ENCODE measurements around the gene OR52A1.
"Not testable (repeated sequence)": the region's sequence is repeated elsewhere in the genome, so short reads cannot be mapped to it uniquely, and the experiment has no call there.

OR52A1 gene

DNA sequence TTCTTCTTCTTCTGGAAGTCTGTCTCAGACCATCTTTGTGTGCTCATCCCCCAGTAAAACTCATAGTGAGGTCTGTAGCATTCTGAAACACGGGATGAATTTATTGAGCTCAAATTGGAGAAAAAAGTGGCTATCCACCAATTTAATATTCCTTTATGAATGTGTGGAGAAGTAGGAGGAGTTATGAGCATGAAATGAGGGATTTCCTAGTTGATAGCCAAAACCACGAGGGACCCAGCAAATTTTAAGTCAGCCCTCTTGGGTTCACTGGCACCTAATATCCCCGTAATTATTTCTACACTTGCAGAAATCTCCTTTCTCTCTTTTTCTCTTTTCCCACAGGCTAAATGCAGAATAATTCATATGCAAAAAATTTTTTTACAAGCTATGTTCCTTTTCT lies at the start of gene OR52A1:
Gene OR52A1, minus strand, starts transcription at position 101 of the 400 bp plus-strand sequence. CDS start 2,388 bp downstream, outside the sequence.
- DNase-seq, result no peak

DNA sequence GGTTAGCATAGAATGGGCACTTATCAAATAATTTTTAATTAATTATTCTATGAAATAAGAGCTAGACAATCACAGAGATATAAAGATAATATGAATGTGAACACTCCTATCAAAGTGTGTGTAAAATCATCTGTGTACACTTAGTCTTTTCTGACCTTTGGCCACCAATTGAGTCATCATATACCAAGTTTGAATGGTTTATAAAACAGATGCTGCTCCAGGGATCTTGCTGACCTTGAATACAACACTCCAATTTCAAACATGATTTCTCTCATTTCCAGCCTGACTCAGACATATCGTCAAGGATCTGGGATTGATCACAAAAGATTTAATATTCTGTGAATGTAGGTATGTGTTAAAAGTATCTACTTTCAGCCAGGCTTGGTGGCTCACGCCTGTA lies 48.8 kb upstream of the OR52A1 start:
- no peak for DNase-seq

DNA sequence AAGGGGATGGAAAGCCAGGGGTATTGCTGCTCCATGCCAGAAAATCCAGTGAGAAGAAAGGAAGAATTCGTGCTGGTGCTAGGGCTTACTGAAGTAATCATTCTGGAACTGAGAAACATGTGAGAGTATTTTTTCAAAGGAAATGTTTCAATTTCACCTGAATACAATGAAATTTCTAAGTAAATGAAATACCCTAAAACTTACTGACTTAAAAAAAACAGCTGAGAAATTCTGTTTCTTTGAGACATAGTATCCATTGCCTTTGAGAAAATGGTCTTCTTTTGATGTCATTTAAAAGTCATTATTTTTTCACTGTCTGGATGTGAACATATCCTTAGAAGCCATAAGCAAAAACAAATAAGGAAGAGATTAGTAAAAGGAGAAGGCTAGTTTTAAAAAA lies 46.0 kb upstream of the OR52A1 start, which contains the start of gene OR51V1:
Gene OR51V1, minus strand, starts transcription at position 101 of the 400 bp plus-strand sequence. Its CDS starts 0 bp downstream, at position 101.
- DNase-seq, result no peak

DNA sequence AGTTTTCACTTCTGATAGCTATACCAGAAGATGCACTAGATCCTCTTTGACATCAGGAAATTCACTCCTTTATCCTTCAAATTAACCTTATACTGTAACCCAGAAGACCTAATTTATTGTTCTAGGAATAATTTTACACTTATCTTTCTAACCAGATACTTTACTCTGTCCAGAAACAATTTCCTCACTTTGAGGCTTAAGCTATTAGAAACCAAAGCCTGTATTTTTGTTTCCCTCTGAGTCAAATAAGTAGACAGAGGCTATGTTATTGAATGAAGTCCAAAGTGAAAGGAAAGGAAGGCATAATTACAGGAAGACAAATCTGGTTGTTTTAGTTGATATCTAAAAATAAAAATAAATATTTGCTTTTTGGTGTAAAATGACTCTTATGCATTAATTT lies 43.7 kb upstream of the OR52A1 start:
- no peak for DNase-seq

DNA sequence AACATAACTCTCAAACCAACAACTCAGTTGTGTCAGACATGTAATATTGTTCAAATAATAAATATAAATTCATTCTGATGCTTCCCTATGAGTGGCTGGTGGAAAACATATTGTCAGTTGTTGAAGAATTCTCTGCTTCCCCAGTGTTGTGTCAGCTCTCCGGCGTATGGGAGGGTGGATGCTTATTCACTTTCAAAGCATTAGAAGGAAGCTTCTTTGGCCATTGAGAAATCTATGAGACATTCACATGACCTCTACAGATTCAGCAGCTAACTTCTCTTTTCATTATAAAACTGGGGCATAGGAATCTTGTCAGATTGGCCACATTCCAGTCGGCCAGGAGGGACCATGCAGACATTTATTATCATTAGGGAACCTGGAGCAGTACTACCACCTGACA lies 43.0 kb upstream of the OR52A1 start:
- DNase-seq, result no peak

DNA sequence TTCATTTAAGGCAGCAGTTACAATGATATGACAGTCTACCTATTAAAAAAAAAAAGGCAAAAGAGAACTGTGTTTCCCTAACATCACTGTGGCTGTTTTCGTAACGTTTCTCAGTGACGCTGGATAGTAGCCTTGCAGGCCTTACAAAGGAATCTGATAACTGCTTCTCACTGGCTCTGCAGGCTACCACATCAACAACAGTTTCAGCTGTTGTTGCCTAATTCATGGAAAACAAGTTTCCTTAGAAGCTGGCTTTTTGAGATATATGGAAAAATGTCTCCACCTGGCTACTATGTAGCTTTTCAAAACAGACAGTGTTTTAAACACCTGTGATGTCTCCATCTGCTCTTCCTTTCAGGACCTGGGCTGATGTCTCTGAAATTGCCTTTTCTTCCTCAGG lies 42.2 kb upstream of the OR52A1 start:
- DNase-seq, result no peak

DNA sequence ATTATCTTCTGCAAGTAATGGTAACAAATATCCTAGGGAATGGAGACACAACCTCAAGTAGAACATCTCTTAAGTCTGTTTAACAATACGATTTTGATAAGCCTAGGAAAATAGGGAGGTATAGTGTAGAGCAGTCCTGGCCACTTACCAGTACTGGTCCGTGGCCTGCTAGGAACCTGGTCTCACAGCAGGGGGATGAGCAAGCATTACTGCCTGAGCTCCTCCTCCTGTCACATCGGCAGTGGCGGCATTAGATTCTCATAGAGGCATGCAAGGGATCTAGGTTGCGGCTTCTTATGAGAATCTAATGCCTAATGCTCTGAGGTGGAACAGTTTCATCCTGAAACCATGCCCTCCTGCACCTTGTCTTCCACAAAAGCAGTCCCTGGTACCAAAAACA lies 41.5 kb upstream of the OR52A1 start:
- no peak for DNase-seq

DNA sequence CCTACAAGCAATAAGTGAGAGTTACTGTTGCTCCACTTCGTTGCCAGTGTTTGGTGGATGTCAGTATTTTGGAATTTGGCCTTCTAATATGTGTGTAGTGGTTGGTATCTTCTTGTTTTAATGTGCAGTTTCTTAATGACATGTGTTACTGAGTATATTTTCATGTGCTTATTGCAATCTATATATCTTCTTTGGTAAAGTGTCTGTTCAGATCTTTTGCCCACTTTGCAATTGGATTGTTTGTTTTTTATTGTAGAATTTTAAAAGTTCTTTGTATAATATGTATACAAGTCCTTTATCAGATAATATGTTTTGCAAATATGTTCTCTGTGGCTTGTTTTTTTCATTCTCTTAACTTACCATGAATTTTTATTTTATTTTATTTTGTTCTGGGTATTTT lies 38.2 kb upstream of the OR52A1 start:
- DNase-seq, result no peak

DNA sequence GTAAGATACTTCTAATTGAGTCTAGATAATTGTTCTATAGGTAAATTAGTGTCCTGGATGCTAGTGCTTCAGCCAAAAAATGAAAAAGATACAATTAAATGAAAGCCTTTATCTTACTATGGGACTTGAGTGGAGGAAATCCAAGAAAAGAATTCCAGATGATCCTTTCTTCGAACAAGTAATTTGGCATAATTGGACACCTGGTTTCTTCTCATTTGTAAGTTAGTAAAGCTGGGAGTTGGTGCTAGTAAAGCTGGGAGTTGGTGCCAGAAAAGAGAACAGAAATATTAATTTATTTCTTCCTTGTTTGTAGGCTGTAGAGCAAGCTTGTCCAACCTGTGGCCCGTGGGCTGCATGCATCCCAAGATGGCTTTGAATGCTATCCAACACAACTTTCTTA lies 33.6 kb upstream of the OR52A1 start:
- no peak for DNase-seq

DNA sequence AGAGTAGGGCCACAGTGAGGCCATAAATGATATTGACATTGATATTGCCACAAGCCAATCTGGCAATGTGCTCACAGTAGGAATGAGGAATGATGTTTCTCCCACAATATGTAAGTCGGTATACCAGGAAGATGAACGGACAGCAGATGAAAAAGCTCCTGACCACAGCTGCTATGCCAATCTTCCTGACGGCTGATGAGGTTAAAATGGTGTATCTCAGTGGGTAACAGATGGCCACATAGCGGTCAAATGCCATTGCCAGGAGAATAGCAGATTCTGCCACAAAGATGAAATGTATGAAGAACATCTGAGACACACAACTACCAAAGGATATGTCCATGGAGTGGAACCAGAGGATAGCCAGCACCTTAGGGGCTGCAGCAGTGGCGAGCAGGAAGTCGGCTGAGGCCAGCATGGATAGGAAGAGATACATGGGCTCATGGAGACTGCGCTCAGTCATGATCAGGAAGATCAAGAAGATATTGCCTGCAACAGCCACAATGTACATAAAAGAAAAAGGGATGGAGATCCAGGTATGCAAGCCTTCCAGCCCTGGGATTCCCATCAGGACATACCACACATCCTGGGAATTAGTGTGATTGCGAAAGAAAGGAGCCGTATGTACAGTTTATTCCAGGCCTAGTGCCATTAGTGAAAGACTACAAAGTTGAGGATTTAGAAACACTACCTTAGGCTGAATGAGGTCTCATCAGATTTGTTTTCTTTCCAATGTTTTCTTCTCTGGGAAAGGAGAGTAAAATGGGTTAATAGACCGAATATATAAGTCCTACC lies 23.7 kb upstream of the OR52A1 start:
- DNase-seq, result no peak

DNA sequence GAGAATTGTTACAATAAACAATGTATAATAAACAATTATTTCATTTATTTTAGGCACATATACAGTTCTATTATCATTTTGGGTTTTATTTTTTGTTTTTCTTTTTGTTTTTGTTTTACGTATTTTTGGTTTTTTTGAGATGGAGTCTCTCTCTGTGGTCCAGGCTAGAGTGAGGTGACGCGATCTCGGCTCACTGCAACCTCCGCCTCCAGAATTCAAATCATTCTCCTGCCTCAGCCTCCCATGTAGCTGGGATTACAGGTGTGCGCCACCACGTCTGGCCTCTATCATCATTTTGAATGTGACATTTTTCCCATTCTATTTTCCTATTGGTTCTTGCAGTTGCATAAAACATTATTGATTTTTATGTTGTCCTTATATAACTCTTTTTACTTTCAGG lies 20.4 kb upstream of the OR52A1 start:
- DNase-seq, result no peak

DNA sequence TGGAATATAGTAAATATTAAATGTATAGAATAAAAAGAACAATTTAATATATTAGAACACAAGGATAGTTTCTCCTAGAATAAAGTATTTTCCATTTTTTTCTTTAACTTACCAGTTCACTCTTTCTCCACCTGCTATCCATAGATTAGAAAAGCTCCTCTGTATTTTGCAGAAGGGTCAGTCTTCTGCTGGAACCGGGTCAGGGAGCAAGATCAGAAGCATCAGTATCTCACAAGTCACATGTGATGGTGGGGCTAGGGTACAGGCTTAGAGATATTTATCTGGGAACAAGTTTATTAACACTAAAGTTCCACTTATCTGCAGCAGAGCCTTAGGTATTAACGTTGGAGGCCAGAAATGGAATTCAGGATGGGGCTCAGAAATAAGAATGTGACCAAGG lies 17.3 kb upstream of the OR52A1 start:
- DNase-seq, result no peak

DNA sequence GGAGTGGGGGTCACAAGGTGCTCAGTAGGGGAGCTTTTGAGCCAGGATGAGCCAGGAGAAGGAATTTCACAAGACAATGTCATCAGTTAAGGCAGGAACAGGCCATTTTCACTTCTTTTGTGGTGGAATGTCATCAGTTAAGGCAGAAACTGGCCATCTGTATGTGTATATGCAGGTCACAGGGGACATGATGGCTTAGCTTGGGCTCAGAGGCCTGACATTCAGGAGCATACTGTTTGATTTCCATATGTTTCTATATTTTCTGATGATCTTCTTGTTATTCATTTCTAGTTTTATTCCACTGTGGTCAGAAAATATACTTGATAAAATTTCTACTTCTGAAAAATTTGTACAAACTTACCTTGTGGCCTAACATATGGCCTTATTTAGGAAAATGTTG lies 11.3 kb upstream of the OR52A1 start:
- DNase-seq, result not testable (repeated sequence)

DNA sequence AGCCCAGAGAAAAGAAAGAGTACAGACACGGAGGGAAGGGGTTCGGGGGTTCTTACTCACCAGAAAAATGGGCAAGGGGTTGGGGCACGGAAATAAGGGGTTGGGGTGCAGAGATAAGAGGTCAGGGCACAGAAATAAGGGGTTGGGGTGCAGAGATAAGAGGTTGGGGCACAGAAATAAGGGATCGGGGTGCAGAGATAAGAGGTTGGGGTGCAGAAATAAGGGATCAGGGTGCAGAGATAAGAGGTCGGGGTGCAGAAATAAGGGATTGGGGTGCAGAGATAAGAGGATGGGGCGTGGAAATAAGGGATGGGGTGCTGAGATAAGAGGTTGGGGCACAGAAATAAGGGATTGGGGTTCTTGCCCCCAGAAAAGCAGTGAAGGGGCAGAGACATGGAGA lies 10.2 kb upstream of the OR52A1 start:
- DNase-seq, result not testable (repeated sequence)

DNA sequence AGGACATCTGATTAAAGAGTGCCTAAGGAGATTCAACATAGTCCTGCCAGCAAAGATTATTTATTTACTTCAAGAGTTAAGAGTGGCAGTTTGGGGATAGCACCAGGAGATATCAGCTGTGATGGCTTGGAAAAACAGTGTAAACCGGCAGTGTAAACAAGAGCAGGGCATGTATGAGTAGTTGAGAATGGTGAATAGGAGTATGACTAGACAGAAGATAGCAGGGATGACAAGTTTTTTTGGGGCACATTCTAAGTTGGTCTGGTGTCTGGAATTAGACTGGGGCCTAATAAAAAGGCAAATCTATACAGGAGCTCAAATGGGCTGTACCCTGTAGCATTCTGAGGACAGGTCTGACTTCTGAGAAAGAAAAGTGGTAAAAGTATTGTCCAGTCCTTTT lies 6.5 kb upstream of the OR52A1 start:
- not testable (repeated sequence) for DNase-seq

DNA sequence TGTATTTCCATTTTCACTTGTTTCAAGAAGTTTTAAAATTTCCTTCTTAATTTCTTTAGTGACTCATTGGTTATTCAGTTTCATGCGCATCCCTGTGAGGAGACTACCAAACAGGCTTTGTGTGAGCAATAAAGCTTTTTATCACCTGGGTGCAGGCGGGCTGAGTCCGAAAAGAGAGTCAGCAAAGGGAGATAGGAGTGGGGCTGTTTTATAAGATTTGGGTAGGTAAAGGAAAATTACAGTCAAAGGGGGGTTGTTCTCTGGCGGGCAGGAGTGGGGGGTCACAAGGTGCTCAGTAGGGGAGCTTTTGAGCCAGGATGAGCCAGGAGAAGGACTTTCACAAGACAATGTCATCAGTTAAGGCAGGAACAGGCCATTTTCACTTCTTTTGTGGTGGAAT lies 5.7 kb upstream of the OR52A1 start:
- not testable (repeated sequence) for DNase-seq

DNA sequence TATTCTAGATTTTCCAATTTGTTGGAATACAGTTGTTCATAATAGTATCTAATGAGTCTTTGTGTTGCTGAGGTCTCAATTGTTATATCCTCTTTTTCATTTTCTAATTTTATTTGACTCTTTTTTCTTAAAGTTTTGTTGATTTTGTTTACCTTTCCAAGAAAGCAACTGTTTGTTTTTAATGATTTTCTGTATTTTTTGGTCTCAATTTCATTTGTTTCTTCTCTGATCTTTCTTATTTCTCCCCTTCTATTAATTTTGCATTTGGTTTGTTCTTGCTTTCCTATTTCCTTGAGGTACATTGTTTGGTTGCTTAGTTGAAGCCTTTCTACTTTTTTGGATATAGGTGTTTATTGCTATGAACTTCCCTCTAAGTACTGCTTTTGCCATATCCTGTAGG lies 5.2 kb upstream of the OR52A1 start:
- no peak for DNase-seq

DNA sequence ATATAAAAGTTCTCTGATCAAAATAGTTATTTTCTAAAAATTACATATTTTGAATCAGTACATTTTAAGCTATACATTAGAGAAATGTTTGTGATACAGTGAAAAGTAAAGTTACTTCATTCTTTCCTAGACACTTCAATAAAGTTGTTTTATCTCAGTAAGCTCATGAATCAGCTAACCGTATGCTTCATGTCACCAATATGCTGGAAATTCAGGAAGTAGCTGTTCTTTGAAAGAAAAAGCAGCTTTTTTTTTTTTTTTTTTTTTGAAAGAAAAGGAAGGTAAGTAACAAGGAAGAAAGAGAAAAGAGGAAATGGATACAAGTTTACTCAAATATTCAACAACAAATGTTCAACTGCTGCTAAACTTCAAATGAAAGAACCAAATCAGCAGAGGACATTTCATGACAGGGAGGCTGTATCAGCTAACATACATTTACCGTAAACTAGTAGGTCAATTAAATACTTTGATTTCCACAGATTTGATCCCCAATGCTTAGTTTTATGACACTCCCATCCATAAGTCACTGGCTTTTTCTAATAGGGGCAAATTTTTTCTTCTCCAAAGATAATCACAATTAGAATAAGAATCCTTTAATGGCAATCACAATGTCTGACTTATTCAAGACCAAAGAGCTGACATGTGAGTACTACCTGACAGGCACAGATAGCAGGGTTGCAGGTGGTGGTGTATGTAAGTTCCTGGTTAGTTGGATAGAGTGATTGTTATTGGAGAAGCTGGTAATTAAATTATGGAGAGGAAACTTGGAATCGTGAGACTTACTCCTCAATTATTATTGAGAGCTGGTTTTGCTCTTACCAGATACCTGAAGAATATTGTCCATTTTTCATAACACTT lies 754 bp downstream of the OR52A1 start:
- no peak for DNase-seq

DNA sequence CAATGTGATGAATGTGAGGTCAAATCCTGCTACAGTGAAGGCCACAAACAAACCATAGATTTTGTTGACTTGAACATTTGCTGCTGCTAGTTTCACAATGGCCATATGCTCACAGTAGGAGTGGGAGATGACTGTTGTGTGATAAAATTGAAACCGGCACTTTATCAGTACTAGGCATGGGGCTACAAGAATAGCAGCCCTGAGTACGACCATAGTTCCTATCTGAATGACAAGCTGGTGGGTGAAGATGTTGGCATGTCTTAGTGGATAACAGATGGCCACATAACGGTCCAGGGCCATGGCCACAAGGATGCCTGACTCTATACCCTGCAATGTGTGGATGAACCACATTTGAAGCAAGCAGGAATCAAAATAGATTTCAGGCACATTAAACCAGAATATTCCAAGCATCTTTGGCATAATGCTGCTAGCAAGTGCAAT lies 2.8 kb downstream of the OR52A1 start:
- no peak for DNase-seq

DNA sequence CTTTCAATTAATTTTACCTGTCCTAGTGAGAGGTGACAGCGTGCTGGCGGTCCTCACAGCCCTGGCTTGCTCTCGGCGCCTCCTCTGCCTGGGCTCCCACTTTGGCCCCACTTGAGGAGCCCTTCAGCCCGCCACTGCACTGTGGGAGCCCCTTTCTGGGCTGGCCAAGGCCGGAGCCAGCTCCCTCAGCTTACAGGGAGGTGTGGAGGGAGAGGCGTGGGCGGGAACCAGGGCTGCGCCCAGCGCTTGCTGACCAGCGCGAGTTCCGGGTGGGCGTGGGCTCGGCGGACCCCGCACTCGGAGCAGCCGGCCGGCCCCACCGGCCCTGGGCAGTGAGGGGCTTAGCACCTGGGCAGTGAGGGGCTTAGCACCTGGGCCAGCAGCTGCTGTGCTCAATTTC lies 10.4 kb downstream of the OR52A1 start:
- not testable (repeated sequence) for DNase-seq

DNA sequence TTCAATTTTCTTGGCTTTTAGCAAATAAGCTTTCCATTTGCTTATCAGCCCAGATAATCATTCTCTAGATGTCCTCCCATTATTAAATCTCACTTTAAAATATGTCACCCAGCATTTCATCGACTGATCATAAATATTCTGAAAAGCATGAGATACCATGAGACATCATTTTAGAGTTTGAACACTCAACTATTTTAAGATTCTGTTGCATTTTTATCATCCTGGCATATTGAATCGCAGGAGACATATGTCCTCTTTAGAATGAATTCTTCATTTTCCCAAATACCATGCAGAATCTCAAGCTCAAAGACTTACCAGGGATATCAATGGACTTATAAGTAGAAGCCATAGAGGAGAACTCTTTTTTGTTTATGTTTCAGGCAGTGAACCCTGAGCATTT lies 16.6 kb downstream of the OR52A1 start, which contains the start of gene OR52A5:
Gene OR52A5, minus strand, starts transcription at position 361 of the 400 bp plus-strand sequence. CDS start 5,714 bp downstream, outside the sequence.
- DNase-seq, result no peak

DNA sequence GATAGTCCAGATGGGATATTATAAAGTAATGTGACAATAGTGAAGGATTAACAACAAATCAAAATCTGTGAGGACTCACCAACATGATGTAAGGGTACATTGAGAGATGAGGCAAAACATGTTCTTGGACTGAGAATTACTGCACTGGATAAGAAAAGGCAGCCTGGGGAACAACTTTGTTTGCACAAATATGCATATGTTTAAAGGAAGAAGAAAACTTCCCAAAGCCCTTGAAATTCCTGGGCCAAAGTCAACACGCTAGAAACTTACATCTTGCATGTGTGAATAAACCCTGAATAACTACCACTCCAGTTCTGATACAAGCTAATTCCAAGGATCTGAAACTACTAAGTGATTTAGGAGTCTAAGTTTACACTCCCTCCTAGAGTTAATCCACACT lies 17.5 kb downstream of the OR52A1 start:
- DNase-seq, result no peak

DNA sequence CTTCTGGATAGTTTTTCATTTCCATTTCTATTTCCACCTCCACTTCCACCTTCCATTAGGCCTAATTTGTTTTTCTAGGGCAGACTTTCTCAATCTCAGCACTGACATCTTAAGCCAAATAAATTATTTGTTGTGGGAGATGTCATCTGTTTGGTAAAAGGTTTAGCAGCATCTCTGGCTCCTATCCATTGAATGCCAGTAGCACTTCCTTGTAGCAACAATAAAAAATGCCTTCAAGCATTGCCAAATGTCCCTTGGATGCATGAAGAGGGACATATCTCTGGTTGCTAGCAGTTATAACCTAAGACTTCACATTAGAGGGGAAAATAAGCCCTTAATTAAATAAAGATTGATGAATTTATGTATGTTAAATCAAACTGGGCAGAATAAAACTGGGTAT lies 18.3 kb downstream of the OR52A1 start:
- DNase-seq, result no peak
